Activated naive CD4-positive, alpha-beta T cell treated with anti-CD3 and anti-CD28 coated beads, Interleukin-2, amount 50 U/mL, for 16 hours (primary cell): Measurements from ENCODE around the gene MEIS2.

Experiments used
- DNase-seq: peaks from one replicate; pipeline ENCODE4 v3.0.0-alpha.2; 2020

MEIS2 gene

GRCh38 chr15:37034835-37035748 lies 65.3 kb downstream of the MEIS2 start:
- no peak for DNase-seq

GRCh38 chr15:37034392-37034791 lies 66.0 kb downstream of the MEIS2 start:
- no peak for DNase-seq

GRCh38 chr15:37032091-37032775 lies 68.1 kb downstream of the MEIS2 start:
- no peak for DNase-seq

GRCh38 chr15:37031198-37031597 lies 69.2 kb downstream of the MEIS2 start:
- no peak for DNase-seq

GRCh38 chr15:37028625-37029296 lies 71.6 kb downstream of the MEIS2 start:
- DNase-seq: no peak

GRCh38 chr15:37020852-37021251 lies 79.5 kb downstream of the MEIS2 start:
- no peak for DNase-seq

- DNase-seq: no peak
These were observed 80.6 kb downstream of the MEIS2 start for GRCh38 chr15:37019479-37020433.

- no peak for DNase-seq
These were observed 83.2 kb downstream of the MEIS2 start for GRCh38 chr15:37017031-37017625.

GRCh38 chr15:37016231-37016630 lies 84.1 kb downstream of the MEIS2 start:
- no peak for DNase-seq

GRCh38 chr15:37015451-37015850 lies 84.9 kb downstream of the MEIS2 start:
- DNase-seq: no peak

- no peak for DNase-seq
These were observed 85.3 kb downstream of the MEIS2 start for GRCh38 chr15:37015035-37015434.

- DNase-seq: no peak
These were observed 85.8 kb downstream of the MEIS2 start for GRCh38 chr15:37014566-37014965.

- DNase-seq: no peak
These were observed 86.2 kb downstream of the MEIS2 start for GRCh38 chr15:37014137-37014536.

- DNase-seq: no peak
These were observed 89.8 kb downstream of the MEIS2 start for GRCh38 chr15:37010595-37010994.

GRCh38 chr15:37009288-37009687 lies 91.1 kb downstream of the MEIS2 start:
- DNase-seq: no peak

- no peak for DNase-seq
These were observed 92.1 kb downstream of the MEIS2 start for GRCh38 chr15:37008205-37008604.

- no peak for DNase-seq
These were observed 93.0 kb downstream of the MEIS2 start for GRCh38 chr15:37007301-37007700.

GRCh38 chr15:37004981-37005735 lies 95.2 kb downstream of the MEIS2 start:
- DNase-seq: no peak

- no peak for DNase-seq
These were observed 95.9 kb downstream of the MEIS2 start for GRCh38 chr15:37004373-37004869.

GRCh38 chr15:37002041-37002672 lies 98.2 kb downstream of the MEIS2 start:
- DNase-seq: no peak

- no peak for DNase-seq
These were observed 98.9 kb downstream of the MEIS2 start for GRCh38 chr15:37001417-37001816.
